ENCODE data around the gene SNCAIP. TPM values are rescaled to one million over a fixed set of nuclear protein-coding genes. Genes with fewer than 3 reads are reported as not detected.

Gene SNCAIP
- total and polyA plus RNA-seq, 12 donors: 1.3 to 6.4 (median 2.7) TPM

- DNase-seq: no peak
- Histone ChIP-seq H3K27ac (no peak overlapping the region), H3K4me3 (no peak overlapping the region), H3K9me3 (replicated peaks in 1 of 3) (no peaks in the 10 kb centered on the region), H3K36me3 (replicated peaks in 1 of 2) (no peaks in the 10 kb centered on the region), H3K4me1 (replicated peaks in 1 of 2) (peaks cover 0 to 5% of the 10 kb centered on the region in 2 donors), H3K27me3 (no peaks in the 10 kb centered on the region)
- intact Hi-C loops (cut with DNase I): no loop called here
- TF ChIP-seq CTCF (IDR thresholded peaks at IDR 0.05) (no peak), POLR2A (IDR thresholded peaks at IDR 0.05) (no peak)
- 57 to 68% (median 62%) methylated on average over 2 of the region's 2 CpGs for WGBS, 4 donors
Measured at GRCh38 chr5:122304471-122305215, 7.4 kb upstream of the SNCAIP start.

GRCh38 chr5:122306461-122306860, 5.6 kb upstream of the SNCAIP start:
- 13 to 28% (median 22%) methylated on average over 2 of the region's 2 CpGs for WGBS, 4 donors
- Histone ChIP-seq H3K4me1 (replicated peaks in 1 of 2) (no peaks in the 10 kb centered on the region), H3K9me3 (replicated peaks in 1 of 3) (no peaks in the 10 kb centered on the region), H3K4me3 (no peak overlapping the region), H3K27me3 (no peaks in the 10 kb centered on the region), H3K27ac (no peak overlapping the region), H3K36me3 (replicated peaks in 1 of 2) (no peaks in the 10 kb centered on the region)
- intact Hi-C loops (cut with DNase I): no loop called here
- no peak for DNase-seq
- no peak for TF ChIP-seq CTCF (IDR thresholded peaks at IDR 0.05)
- no peak for TF ChIP-seq POLR2A (IDR thresholded peaks at IDR 0.05)

- peaks cover 14 to 16% of the 10 kb centered on the region in 2 donors for H3K4me1 ChIP-seq (replicated peaks in 1 of 2)
- 73 to 82% (median 75%) methylated on average over 7 of the region's 7 CpGs for WGBS, 4 donors
- intact Hi-C loops (cut with DNase I): no loop called here
- no peak overlapping the region for H3K4me3 ChIP-seq
- TF ChIP-seq POLR2A (IDR thresholded peaks at IDR 0.05): no peak
- TF ChIP-seq CTCF (IDR thresholded peaks at IDR 0.05): no peak
- H3K9me3 ChIP-seq (replicated peaks in 1 of 3): no peaks in the 10 kb centered on the region
- DNase-seq: no peak
- peaks cover 19% of the 10 kb centered on the region for H3K27me3 ChIP-seq
- no peak overlapping the region for H3K27ac ChIP-seq
- no peaks in the 10 kb centered on the region for H3K36me3 ChIP-seq (replicated peaks in 1 of 2)
Measured at GRCh38 chr5:122310889-122311288, 1.1 kb upstream of the SNCAIP start.

GRCh38 chr5:122311497-122311960, 508 bp upstream of the SNCAIP start:
- intact Hi-C loops (cut with DNase I): no loop called here
- WGBS, 4 donors: 3 to 9% (median 4%) methylated on average over 19 to 33 of the region's 33 CpGs
- TF ChIP-seq CTCF (IDR thresholded peaks at IDR 0.05) (no peak), POLR2A (IDR thresholded peaks at IDR 0.05) (no peak)
- no peaks in the 10 kb centered on the region for H3K36me3 ChIP-seq (replicated peaks in 1 of 2)
- H3K4me3 ChIP-seq: peak overlapping the region in 1 of 4 donors; percentile 67
- peaks cover 19% of the 10 kb centered on the region for H3K27me3 ChIP-seq
- H3K9me3 ChIP-seq (replicated peaks in 1 of 3): no peaks in the 10 kb centered on the region
- peak overlapping the region in 1 of 5 donors; percentile 68 for H3K27ac ChIP-seq
- DNase-seq: peak in 1 of 7 donors; percentile 19
- H3K4me1 ChIP-seq (replicated peaks in 1 of 2): peaks cover 14 to 16% of the 10 kb centered on the region in 2 donors

All from adrenal gland (tissue), 12 donors.